Upper lobe of right lung (tissue), 1 donor: ENCODE measurements around the gene IL12RB2. TPM values are rescaled to one million over a fixed set of nuclear protein-coding genes. Genes with fewer than 3 reads are reported as not detected.

ENCODE experiments used
- ATAC-seq: fragments of 200-7000 bp; cut with Tn5 transposase; one replicate; pipeline ENCODE4 v1.9.1; 2020; ENCODE audit warnings: mild to moderate bottlenecking, moderate library complexity
- DNase-seq: peaks from one replicate; pipeline ENCODE4 v3.0.0-alpha.2; 2020
- H3K27ac ChIP-seq: fragments of 200-600 bp; one replicate; pipeline ENCODE4 v1.8.0; 2022
- H3K27me3 ChIP-seq: fragments of 200-600 bp; one replicate; pipeline ENCODE4 v1.8.0; 2022; ENCODE audit warnings: mild to moderate bottlenecking
- H3K36me3 ChIP-seq: fragments of 200-600 bp; one replicate; pipeline ENCODE4 v1.8.0; 2022
- H3K4me1 ChIP-seq: fragments of 200-600 bp; one replicate; pipeline ENCODE4 v1.8.0; 2022
- H3K4me3 ChIP-seq: fragments of 200-600 bp; one replicate; pipeline ENCODE4 v1.8.0; 2022; ENCODE audit warnings: mild to moderate bottlenecking
- H3K9me3 ChIP-seq: fragments of 200-600 bp; one replicate; pipeline ENCODE4 v1.8.0; 2022
- intact Hi-C: fragments of 100-400 bp; cut with DNase I; formaldehyde crosslinking; loops from one replicate; pipeline ENCODE4 v1.11.0; 2022
- total RNA-seq: library from RNA; stranded (reverse); fragmentation: NEBNext Ultra II Directional; extraction: Animal tissue kit (Norgen Biotek cat#: 25700); gene quantifications from one replicate; pipeline ENCODE4 v1.2.1, GENCODE V29; 2021
- TF ChIP-seq, protein P1 (sequence below): fragments of 200-600 bp; IDR thresholded peaks from one replicate; pipeline ENCODE4 v1.8.0; 2022; ENCODE audit warnings: antibody characterized with exemption
- donor health status: DM: no; HTN: yes; CAD: no; lungs with severe emphysema.

IL12RB2 gene
- total RNA-seq, 1 donor from 2014 or later, result 0.87 TPM

- intact Hi-C loops, result loop anchor here (10.0 kb wide), 1 partner anchor 159 kb away; no protein-coding TSS in a partner anchor
- Histone ChIP-seq H3K27ac (no peak overlapping the region), H3K4me3 (no peak overlapping the region), H3K4me1 (no peaks in the 10 kb centered on the region), H3K27me3 (no peaks in the 10 kb centered on the region), H3K9me3 (no peaks in the 10 kb centered on the region), H3K36me3 (no peaks in the 10 kb centered on the region)
- TF ChIP-seq, protein P1, sequence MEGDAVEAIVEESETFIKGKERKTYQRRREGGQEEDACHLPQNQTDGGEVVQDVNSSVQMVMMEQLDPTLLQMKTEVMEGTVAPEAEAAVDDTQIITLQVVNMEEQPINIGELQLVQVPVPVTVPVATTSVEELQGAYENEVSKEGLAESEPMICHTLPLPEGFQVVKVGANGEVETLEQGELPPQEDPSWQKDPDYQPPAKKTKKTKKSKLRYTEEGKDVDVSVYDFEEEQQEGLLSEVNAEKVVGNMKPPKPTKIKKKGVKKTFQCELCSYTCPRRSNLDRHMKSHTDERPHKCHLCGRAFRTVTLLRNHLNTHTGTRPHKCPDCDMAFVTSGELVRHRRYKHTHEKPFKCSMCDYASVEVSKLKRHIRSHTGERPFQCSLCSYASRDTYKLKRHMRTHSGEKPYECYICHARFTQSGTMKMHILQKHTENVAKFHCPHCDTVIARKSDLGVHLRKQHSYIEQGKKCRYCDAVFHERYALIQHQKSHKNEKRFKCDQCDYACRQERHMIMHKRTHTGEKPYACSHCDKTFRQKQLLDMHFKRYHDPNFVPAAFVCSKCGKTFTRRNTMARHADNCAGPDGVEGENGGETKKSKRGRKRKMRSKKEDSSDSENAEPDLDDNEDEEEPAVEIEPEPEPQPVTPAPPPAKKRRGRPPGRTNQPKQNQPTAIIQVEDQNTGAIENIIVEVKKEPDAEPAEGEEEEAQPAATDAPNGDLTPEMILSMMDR, result no peak
- DNase-seq, result no peak
- no peak for ATAC-seq
Observed at GRCh38 chr1:67345556-67345955, 37.9 kb downstream of the IL12RB2 start.

DNA sequence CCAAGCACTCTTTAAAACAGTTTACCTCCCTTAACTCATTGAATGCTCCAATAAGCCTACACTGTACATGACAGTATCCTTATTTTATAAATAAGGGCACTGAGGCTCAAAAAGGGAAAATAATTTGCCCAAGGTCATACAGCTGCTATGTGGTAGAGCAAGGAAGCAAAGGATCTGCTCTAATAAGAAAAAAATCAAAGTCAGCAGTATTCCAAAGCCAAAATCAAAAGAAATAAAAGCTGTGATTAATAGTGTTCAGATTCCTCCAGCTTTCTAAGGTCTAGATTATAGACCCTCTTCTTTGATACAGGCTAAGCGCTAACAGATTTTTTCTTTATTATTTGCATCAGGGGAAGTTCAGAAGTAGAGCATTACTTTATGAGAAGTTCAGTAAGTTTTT lies 39.3 kb downstream of the IL12RB2 start:
- H3K36me3 ChIP-seq, result no peaks in the 10 kb centered on the region
- no peaks in the 10 kb centered on the region for H3K27me3 ChIP-seq
- TF ChIP-seq, protein P1, result no peak
- no peaks in the 10 kb centered on the region for H3K9me3 ChIP-seq
- ATAC-seq, result no peak
- intact Hi-C loops, result loop anchor here (10.0 kb wide), 1 partner anchor 158 kb away; no protein-coding TSS in a partner anchor
- H3K4me1 ChIP-seq, result no peaks in the 10 kb centered on the region
- no peak for DNase-seq
- no peak overlapping the region for H3K27ac ChIP-seq
- no peak overlapping the region for H3K4me3 ChIP-seq

DNA sequence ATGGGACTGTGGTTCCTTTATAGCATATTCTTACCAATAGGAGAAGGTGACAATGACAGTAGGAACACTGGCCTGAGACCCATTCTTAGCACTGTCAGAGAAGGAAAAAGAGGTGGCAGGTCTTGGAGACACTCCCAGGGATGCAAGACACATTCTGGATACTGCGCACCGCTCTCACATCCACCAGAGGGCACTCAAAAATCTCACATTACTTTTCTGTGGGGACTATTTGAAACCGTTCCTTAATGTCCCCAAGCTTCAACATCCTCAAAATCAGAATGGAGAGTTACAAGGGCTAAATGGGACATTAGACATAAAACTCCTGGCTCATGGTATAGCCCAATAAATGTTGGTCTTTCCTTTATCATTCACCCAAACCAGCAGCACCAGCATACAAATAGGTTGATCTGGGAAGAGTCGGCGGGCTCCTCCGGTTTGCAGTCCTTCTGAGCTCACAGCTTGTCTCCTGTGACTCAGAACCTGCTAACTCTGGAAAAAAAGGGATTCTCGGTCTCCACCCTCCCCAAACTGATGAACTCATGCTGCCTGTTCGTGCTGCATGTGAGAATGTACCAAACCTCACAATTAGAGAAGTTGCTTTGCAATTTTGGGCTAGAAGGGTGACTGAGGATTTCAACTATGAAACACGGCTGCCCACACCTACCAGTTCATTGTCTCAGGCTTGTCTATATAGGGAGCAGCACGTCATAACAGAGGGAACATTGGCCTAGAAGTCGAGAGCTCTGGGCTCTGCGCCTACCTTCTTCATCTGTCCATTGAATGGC lies 40.2 kb downstream of the IL12RB2 start:
- intact Hi-C loops, result loop anchor here (10.0 kb wide), 1 partner anchor 157 kb away; no protein-coding TSS in a partner anchor
- DNase-seq (no peak), ATAC-seq (peak; percentile 91)
- TF ChIP-seq, protein P1, result peak; percentile 80
- Histone ChIP-seq H3K4me3 (no peak overlapping the region), H3K27ac (no peak overlapping the region), H3K4me1 (no peaks in the 10 kb centered on the region), H3K36me3 (no peaks in the 10 kb centered on the region), H3K27me3 (no peaks in the 10 kb centered on the region), H3K9me3 (no peaks in the 10 kb centered on the region)

DNA sequence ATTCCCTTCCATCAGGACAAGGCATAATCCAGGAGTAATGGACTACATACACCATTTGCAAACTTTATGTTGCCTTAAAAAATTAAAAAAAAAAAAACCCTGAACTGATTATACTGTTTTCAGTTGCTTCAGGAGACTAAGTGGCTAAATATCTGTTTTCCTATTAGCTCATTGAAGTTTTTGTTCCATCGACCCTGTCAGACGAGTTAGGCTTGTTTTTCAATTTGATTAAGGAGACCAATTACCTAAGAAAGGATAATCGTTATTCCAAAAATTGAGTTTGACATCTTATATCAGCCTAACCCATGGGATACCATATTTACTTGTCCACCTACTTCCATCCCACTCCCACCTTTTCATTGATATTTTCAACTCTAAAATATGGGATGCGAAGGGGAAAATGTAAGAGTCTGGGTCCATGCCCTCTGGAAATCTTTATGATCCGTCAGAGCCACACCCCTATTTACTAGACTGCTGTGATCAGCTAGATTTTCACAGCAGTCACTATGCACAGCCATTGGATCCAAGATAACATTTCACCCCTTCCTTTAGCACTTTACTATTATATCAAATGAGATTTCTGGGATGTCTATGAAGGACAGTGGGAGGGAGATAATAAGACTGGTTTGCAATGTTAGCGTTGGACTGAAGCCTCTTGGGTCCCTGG lies 41.0 kb downstream of the IL12RB2 start:
- ATAC-seq (no peak), DNase-seq (no peak)
- no peak overlapping the region for H3K27ac ChIP-seq
- TF ChIP-seq, protein P1, result no peak
- no peaks in the 10 kb centered on the region for H3K27me3 ChIP-seq
- no peak overlapping the region for H3K4me3 ChIP-seq
- no peaks in the 10 kb centered on the region for H3K36me3 ChIP-seq
- intact Hi-C loops, result loop anchor here (10.0 kb wide), 1 partner anchor 156 kb away; no protein-coding TSS in a partner anchor
- H3K4me1 ChIP-seq, result no peaks in the 10 kb centered on the region
- H3K9me3 ChIP-seq, result no peaks in the 10 kb centered on the region

- no peaks in the 10 kb centered on the region for H3K27me3 ChIP-seq
- no peak overlapping the region for H3K27ac ChIP-seq
- TF ChIP-seq, protein P1, result no peak
- no peaks in the 10 kb centered on the region for H3K36me3 ChIP-seq
- ATAC-seq (no peak), DNase-seq (no peak)
- H3K4me1 ChIP-seq, result no peaks in the 10 kb centered on the region
- no peak overlapping the region for H3K4me3 ChIP-seq
- no peaks in the 10 kb centered on the region for H3K9me3 ChIP-seq
- intact Hi-C loops, result no loop called here
Observed at GRCh38 chr1:67350783-67351182, 43.1 kb downstream of the IL12RB2 start.
